H9 (cell line): ENCODE measurements around the gene HIRIP3. TPM values are rescaled to one million over a fixed set of nuclear protein-coding genes. Genes with fewer than 3 reads are reported as not detected.

Source experiments
- DNase-seq: peaks from one replicate; pipeline ENCODE4 v3.0.0-alpha.2; 2017
- H2AFZ ChIP-seq: one replicate; pipeline ENCODE4 v1.6.1; 2013; ENCODE audit warnings: mild to moderate bottlenecking, low read length, control low read depth, moderate library complexity
- H2AK5ac ChIP-seq: 2 replicates; pipeline ENCODE4 v1.6.1; 2013; ENCODE audit warnings: low read length, control low read depth, mixed read lengths; ENCODE audit not compliant: insufficient read length
- H2BK120ac ChIP-seq: one replicate; pipeline ENCODE4 v1.6.1; 2013; ENCODE audit warnings: low read depth, mild to moderate bottlenecking, low read length, control low read depth, inconsistent platforms; ENCODE audit not compliant: poor library complexity, severe bottlenecking
- H2BK12ac ChIP-seq: 2 replicates; pipeline ENCODE4 v1.6.1; 2013; ENCODE audit warnings: low read length, control low read depth, mixed read lengths, low read depth; ENCODE audit not compliant: insufficient read length
- H2BK15ac ChIP-seq: 2 replicates; pipeline ENCODE4 v1.6.1; 2013; ENCODE audit warnings: low read depth, low read length, control low read depth
- H2BK20ac ChIP-seq: one replicate; pipeline ENCODE4 v1.6.1; 2013; ENCODE audit warnings: low read depth, mild to moderate bottlenecking, low read length, control low read depth, inconsistent platforms; ENCODE audit not compliant: poor library complexity, severe bottlenecking
- H2BK5ac ChIP-seq: 2 replicates; pipeline ENCODE4 v1.6.1; 2013; ENCODE audit warnings: low read length, control low read depth, mixed read lengths; ENCODE audit not compliant: insufficient read length
- H3K14ac ChIP-seq: 2 replicates; pipeline ENCODE4 v1.6.1; 2013; ENCODE audit warnings: low read length, control low read depth; ENCODE audit not compliant: insufficient read depth
- H3K18ac ChIP-seq: 2 replicates; pipeline ENCODE4 v1.6.1; 2013; ENCODE audit warnings: low read depth, mild to moderate bottlenecking, mixed read lengths, low read length, control low read depth; ENCODE audit not compliant: insufficient read length
- H3K23ac ChIP-seq: 2 replicates; pipeline ENCODE4 v1.6.1; 2013; ENCODE audit warnings: low read length, control low read depth, mixed read lengths, low read depth; ENCODE audit not compliant: insufficient read length
- H3K23me2 ChIP-seq: 2 replicates; pipeline ENCODE4 v1.6.1; 2013; ENCODE audit warnings: low read depth, mild to moderate bottlenecking, mixed read lengths, low read length, control low read depth; ENCODE audit not compliant: insufficient read length, poor library complexity, severe bottlenecking
- H3K27ac ChIP-seq: 2 replicates; pipeline ENCODE4 v1.5.1; 2013; ENCODE audit warnings: low read length, control low read depth, mixed read lengths, low read depth; ENCODE audit not compliant: insufficient read length
- H3K27me3 ChIP-seq: 2 replicates; pipeline ENCODE4 v1.6.1; 2013; ENCODE audit warnings: low read length, control low read depth, inconsistent platforms; ENCODE audit not compliant: insufficient read depth
- H3K4ac ChIP-seq: 2 replicates; pipeline ENCODE4 v1.6.1; 2013; ENCODE audit warnings: low read depth, mild to moderate bottlenecking, control low read depth, inconsistent platforms, low read length, moderate library complexity
- H3K4me1 ChIP-seq: 2 replicates; pipeline ENCODE4 v1.6.1; 2013; ENCODE audit warnings: low read length, control low read depth, inconsistent platforms; ENCODE audit not compliant: insufficient read depth
- H3K4me2 ChIP-seq: 2 replicates; pipeline ENCODE4 v1.6.1; 2013; ENCODE audit warnings: low read length, control low read depth, mixed read lengths; ENCODE audit not compliant: insufficient read length, insufficient read depth
- H3K56ac ChIP-seq: 2 replicates; pipeline ENCODE4 v1.6.1; 2013; ENCODE audit warnings: low read depth, mild to moderate bottlenecking, mixed read lengths, low read length, control low read depth; ENCODE audit not compliant: insufficient read length
- H3K79me1 ChIP-seq: 2 replicates; pipeline ENCODE4 v1.6.1; 2013; ENCODE audit warnings: low read depth, mild to moderate bottlenecking, moderate library complexity, low read length, control low read depth, inconsistent platforms; ENCODE audit not compliant: insufficient read depth, poor library complexity, severe bottlenecking
- H3K79me2 ChIP-seq: 2 replicates; pipeline ENCODE4 v1.6.1; 2013; ENCODE audit warnings: low read length, control low read depth, inconsistent platforms; ENCODE audit not compliant: insufficient read depth
- H3K9ac ChIP-seq: 2 replicates; pipeline ENCODE4 v1.6.1; 2013; ENCODE audit warnings: low read length, control low read depth, mixed read lengths; ENCODE audit not compliant: insufficient read length; ENCODE audit errors: extremely low read depth
- H3K9me3 ChIP-seq: one replicate; pipeline ENCODE4 v1.6.1; 2013; ENCODE audit warnings: low read depth, low read length, inconsistent platforms; ENCODE audit not compliant: control insufficient read depth
- H3T11ph ChIP-seq: one replicate; pipeline ENCODE4 v1.6.1; 2013; ENCODE audit warnings: mild to moderate bottlenecking, low read length, control low read depth, inconsistent platforms
- H4K20me1 ChIP-seq: one replicate; pipeline ENCODE4 v1.6.1; 2013; ENCODE audit not compliant: control insufficient read depth, insufficient read length, insufficient read depth
- H4K5ac ChIP-seq: 2 replicates; pipeline ENCODE4 v1.6.1; 2013; ENCODE audit warnings: low read depth, mild to moderate bottlenecking, mixed read lengths, low read length, control low read depth; ENCODE audit not compliant: insufficient read length
- H4K8ac ChIP-seq: replicated peaks from 2 replicates; pipeline ENCODE4 v1.6.1; 2013; ENCODE audit warnings: low read length, control low read depth, mixed read lengths, low read depth; ENCODE audit not compliant: insufficient read length
- H4K91ac ChIP-seq: 2 replicates; pipeline ENCODE4 v1.6.1; 2013; ENCODE audit warnings: low read depth, mild to moderate bottlenecking, moderate library complexity, mixed read lengths, low read length, control low read depth; ENCODE audit not compliant: insufficient read length
- H3K27ac Mint-ChIP-seq, 3 experiments: 2 replicates in 2 of 3; 3 replicates in 1 of 3; pipeline ENCODE4 v1.8.0; 2020 to 2021; ENCODE audit warnings: mixed read lengths in 3 of 3, mild to moderate bottlenecking in 1 of 3, moderate library complexity in 1 of 3
- H3K27me3 Mint-ChIP-seq: 2 replicates; pipeline ENCODE4 v1.8.0; 2021; ENCODE audit warnings: low read depth, mild to moderate bottlenecking, moderate library complexity, mixed read lengths
- H3K36me3 Mint-ChIP-seq, 3 experiments: 2 replicates in 2 of 3; 3 replicates in 1 of 3; pipeline ENCODE4 v1.8.0; 2020 to 2021; ENCODE audit warnings: low read depth in 3 of 3, mixed read lengths in 3 of 3; ENCODE audit not compliant: insufficient read depth in 1 of 3
- H3K4me1 Mint-ChIP-seq, 2 experiments: 2 replicates each; pipeline ENCODE4 v1.8.0; 2020; ENCODE audit warnings: mixed read lengths in 2 of 2
- H3K4me3 Mint-ChIP-seq, 2 experiments: 2 replicates in 1 of 2; 3 replicates in 1 of 2; pipeline ENCODE4 v1.8.0; 2020 to 2021; ENCODE audit warnings: mild to moderate bottlenecking in 2 of 2, mixed read lengths in 2 of 2, moderate library complexity in 1 of 2
- H3K9me3 Mint-ChIP-seq, 2 experiments: 2 replicates in 1 of 2; 3 replicates in 1 of 2; pipeline ENCODE4 v1.8.0; 2020; ENCODE audit warnings: mild to moderate bottlenecking in 2 of 2, mixed read lengths in 2 of 2, moderate library complexity in 1 of 2
- CTCF ChIP-seq: fragments of 200-600 bp; sonication (generic); conservative IDR thresholded peaks from 3 replicates; pipeline ENCODE4 v1.8.0; 2021; ENCODE audit warnings: antibody characterized with exemption, mild to moderate bottlenecking
- WGBS: extraction: QIAGEN DNeasy Blood & Tissue Kit; methylation state at CpG from one replicate; pipeline ENCODE4 v1.1.7; 2013; ENCODE audit warnings: missing lambda C conversion rate, low lambda C conversion rate, mixed read lengths; ENCODE audit not compliant: insufficient read length; ENCODE audit errors: extremely low coverage; 5-methylcytosine and 5-hydroxymethylcytosine counted together
- total RNA-seq: library from RNA; stranded (reverse); gene quantifications from 2 replicates; pipeline ENCODE4 v1.2.1, GENCODE V29; 2021

HIRIP3 gene
- total RNA-seq, 1 experiment from 2014 or later: 21.6 TPM

- no peak overlapping the region for H2AK5ac ChIP-seq
- no peak overlapping the region for H2AFZ ChIP-seq
- H2BK5ac ChIP-seq: no peak overlapping the region
- H3T11ph ChIP-seq: no peak overlapping the region
- H3K23ac ChIP-seq: no peak overlapping the region
- H4K91ac ChIP-seq: no peak overlapping the region
- no peak overlapping the region for H3K4me3 Mint-ChIP-seq
- no peak overlapping the region for H3K27ac Mint-ChIP-seq
- H3K14ac ChIP-seq: no peak overlapping the region
- no peak for TF ChIP-seq CTCF
- H3K27ac ChIP-seq: no peak overlapping the region
- no peak for DNase-seq
- H3K4me1 Mint-ChIP-seq: peaks cover 13 to 16% of the 10 kb centered on the region in 2 experiments
- no peak overlapping the region for H3K56ac ChIP-seq
- H3K18ac ChIP-seq: no peak overlapping the region
- H3K27me3 Mint-ChIP-seq: peaks cover 4% of the 10 kb centered on the region
- H3K9ac ChIP-seq: no peak overlapping the region
- H3K23me2 ChIP-seq: peaks cover 9% of the 10 kb centered on the region
- no CpG with 5 or more reads among the region's 9 CpGs for WGBS
- H3K27me3 ChIP-seq: no peaks in the 10 kb centered on the region
- peaks cover 3 to 6% (median 6%) of the 10 kb centered on the region in 3 experiments; a peak in 6 of 7 replicates for H3K36me3 Mint-ChIP-seq
- H2BK12ac ChIP-seq: no peak overlapping the region
- no peak overlapping the region for H4K8ac ChIP-seq
- H3K4me1 ChIP-seq: no peaks in the 10 kb centered on the region; the same call in 1 of the 2 replicates
- no peak overlapping the region for H4K5ac ChIP-seq
- H3K4me2 ChIP-seq: no peak overlapping the region
- no peak overlapping the region for H2BK15ac ChIP-seq
- H4K20me1 ChIP-seq: no peaks in the 10 kb centered on the region
- no peaks in the 10 kb centered on the region for H3K79me1 ChIP-seq
- H3K9me3 ChIP-seq: no peaks in the 10 kb centered on the region
- no peaks in the 10 kb centered on the region for H3K79me2 ChIP-seq
- H3K9me3 Mint-ChIP-seq: no peaks in the 10 kb centered on the region
- no peak overlapping the region for H2BK20ac ChIP-seq
- H2BK120ac ChIP-seq: no peak overlapping the region
- H3K4ac ChIP-seq: no peak overlapping the region
Observed at GRCh38 chr16:29959293-29959692, 36.1 kb downstream of the HIRIP3 start.
